SJCRH30 (cell line): Measurements from ENCODE around the gene SEC62. TPM values are rescaled to one million over a fixed set of nuclear protein-coding genes. Genes with fewer than 3 reads are reported as not detected.
"Not testable (repeated sequence)": the region's sequence is repeated elsewhere in the genome, so short reads cannot be mapped to it uniquely, and the experiment has no call there.

Experiments used
- DNase-seq, 2 experiments: peaks; one replicate each; pipeline ENCODE4 v3.0.0-alpha.2; 2015 to 2020
- H3K27ac ChIP-seq: fragments of 250-450 bp; sonication (Bioruptor Pico); 2 replicates; pipeline ENCODE4 v1.5.1; 2020; ENCODE audit warnings: mild to moderate bottlenecking, moderate library complexity
- H3K27me3 ChIP-seq: fragments of 250-450 bp; sonication (Bioruptor Pico); 2 replicates; pipeline ENCODE4 v1.5.1; 2020; ENCODE audit warnings: mild to moderate bottlenecking, moderate library complexity
- H3K36me3 ChIP-seq: fragments of 250-450 bp; sonication (Bioruptor Pico); 2 replicates; pipeline ENCODE4 v1.5.1; 2020; ENCODE audit warnings: mild to moderate bottlenecking, moderate library complexity
- H3K4me1 ChIP-seq: fragments of 250-450 bp; sonication (Bioruptor Pico); 2 replicates; pipeline ENCODE4 v1.5.1; 2020; ENCODE audit warnings: mild to moderate bottlenecking, moderate library complexity
- H3K4me3 ChIP-seq: fragments of 250-450 bp; sonication (Bioruptor Pico); 2 replicates; pipeline ENCODE4 v1.5.1; 2020; ENCODE audit warnings: mild to moderate bottlenecking, moderate library complexity
- H3K9me3 ChIP-seq: fragments of 250-450 bp; sonication (Bioruptor Pico); replicated peaks from 2 replicates; pipeline ENCODE4 v1.5.1; 2020; ENCODE audit warnings: mild to moderate bottlenecking, moderate library complexity
- total RNA-seq: library from RNA; depleted of rRNA; stranded (reverse); fragments of >200 nt; shearing (Covaris generic); gene quantifications from 2 replicates; pipeline ENCODE4 v1.2.3, GENCODE V29; 2014

The SEC62 gene
- total RNA-seq, 1 experiment from 2014 or later, result 45.1 TPM

DNA sequence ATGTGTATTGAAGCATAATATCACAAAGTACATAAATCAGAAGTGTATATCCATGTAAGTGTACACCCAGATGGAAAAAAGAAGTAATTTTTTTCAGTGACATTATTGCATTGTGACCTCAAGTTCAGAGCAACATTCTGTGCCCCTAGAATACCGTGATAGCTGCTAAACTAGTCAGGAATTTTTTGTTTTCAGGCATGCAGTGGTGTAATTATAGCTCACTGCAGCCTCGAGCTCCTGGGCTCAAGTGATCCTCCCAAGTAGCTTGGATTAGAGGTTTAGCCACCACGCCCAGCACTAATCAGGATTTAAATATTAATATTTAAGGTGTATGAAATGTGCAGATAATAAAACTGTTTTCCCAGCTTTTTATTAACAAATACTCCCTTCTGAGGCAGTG lies 25.5 kb downstream of the SEC62 start:
- no peak for DNase-seq
- Histone ChIP-seq H3K9me3 (no peaks in the 10 kb centered on the region), H3K36me3 (peaks cover 50% of the 10 kb centered on the region), H3K4me1 (no peaks in the 10 kb centered on the region), H3K27ac (no peak overlapping the region), H3K27me3 (no peaks in the 10 kb centered on the region), H3K4me3 (no peak overlapping the region)

DNA sequence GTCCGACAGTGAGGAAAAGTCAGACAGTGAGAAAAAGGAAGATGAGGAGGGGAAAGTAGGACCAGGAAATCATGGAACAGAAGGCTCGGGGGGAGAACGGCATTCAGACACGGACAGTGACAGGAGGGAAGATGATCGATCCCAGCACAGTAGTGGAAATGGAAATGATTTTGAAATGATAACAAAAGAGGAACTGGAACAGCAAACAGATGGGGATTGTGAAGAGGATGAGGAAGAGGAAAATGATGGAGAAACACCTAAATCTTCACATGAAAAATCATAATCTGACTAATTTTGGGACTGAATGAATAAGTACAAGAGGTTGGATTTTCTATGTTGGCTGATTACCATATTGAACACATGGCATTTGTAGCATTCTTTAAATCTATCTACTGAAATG lies 26.2 kb downstream of the SEC62 start:
- Histone ChIP-seq H3K36me3 (peaks cover 44% of the 10 kb centered on the region), H3K4me1 (no peaks in the 10 kb centered on the region), H3K27ac (no peak overlapping the region)

GRCh38 chr3:169993761-169994160 lies 27.2 kb downstream of the SEC62 start:
- Histone ChIP-seq H3K4me1 (no peaks in the 10 kb centered on the region), H3K27ac (no peak overlapping the region), H3K4me3 (no peak overlapping the region), H3K27me3 (no peaks in the 10 kb centered on the region), H3K36me3 (peaks cover 37% of the 10 kb centered on the region), H3K9me3 (no peaks in the 10 kb centered on the region)
- no peak for DNase-seq

More for the DNA sequence above, 26.2 kb downstream of the SEC62 start:
- Histone ChIP-seq H3K27me3 (no peaks in the 10 kb centered on the region), H3K4me3 (no peak overlapping the region), H3K9me3 (no peaks in the 10 kb centered on the region)
- DNase-seq, result no peak

GRCh38 chr3:169996063-169996462 lies 29.5 kb downstream of the SEC62 start:
- Histone ChIP-seq H3K27ac (no peak overlapping the region), H3K27me3 (no peaks in the 10 kb centered on the region), H3K4me3 (no peak overlapping the region), H3K4me1 (no peaks in the 10 kb centered on the region), H3K36me3 (peaks cover 23% of the 10 kb centered on the region), H3K9me3 (no peaks in the 10 kb centered on the region)
- DNase-seq, result no peak

- Histone ChIP-seq H3K27ac (no peak overlapping the region), H3K4me3 (no peak overlapping the region), H3K4me1 (no peaks in the 10 kb centered on the region), H3K9me3 (no peaks in the 10 kb centered on the region), H3K27me3 (no peaks in the 10 kb centered on the region), H3K36me3 (peaks cover 10% of the 10 kb centered on the region)
- DNase-seq, result no peak
Observed at GRCh38 chr3:169998668-169999131, 32.1 kb downstream of the SEC62 start.

- no peak overlapping the region for H3K27ac ChIP-seq
- no peak overlapping the region for H3K4me3 ChIP-seq
- no peaks in the 10 kb centered on the region for H3K4me1 ChIP-seq
- no peaks in the 10 kb centered on the region for H3K27me3 ChIP-seq
- peaks cover 5% of the 10 kb centered on the region; the same call in 1 of the 2 replicates for H3K36me3 ChIP-seq
- DNase-seq, result no peak
- H3K9me3 ChIP-seq, result no peaks in the 10 kb centered on the region
Observed at GRCh38 chr3:169999433-169999832, 32.8 kb downstream of the SEC62 start.

GRCh38 chr3:170000051-170000450 lies 33.4 kb downstream of the SEC62 start:
- Histone ChIP-seq H3K27ac (no peak overlapping the region), H3K4me1 (no peaks in the 10 kb centered on the region), H3K27me3 (no peaks in the 10 kb centered on the region), H3K9me3 (no peaks in the 10 kb centered on the region), H3K4me3 (no peak overlapping the region), H3K36me3 (peaks cover 5% of the 10 kb centered on the region; the same call in 1 of the 2 replicates)
- DNase-seq, result no peak

DNA sequence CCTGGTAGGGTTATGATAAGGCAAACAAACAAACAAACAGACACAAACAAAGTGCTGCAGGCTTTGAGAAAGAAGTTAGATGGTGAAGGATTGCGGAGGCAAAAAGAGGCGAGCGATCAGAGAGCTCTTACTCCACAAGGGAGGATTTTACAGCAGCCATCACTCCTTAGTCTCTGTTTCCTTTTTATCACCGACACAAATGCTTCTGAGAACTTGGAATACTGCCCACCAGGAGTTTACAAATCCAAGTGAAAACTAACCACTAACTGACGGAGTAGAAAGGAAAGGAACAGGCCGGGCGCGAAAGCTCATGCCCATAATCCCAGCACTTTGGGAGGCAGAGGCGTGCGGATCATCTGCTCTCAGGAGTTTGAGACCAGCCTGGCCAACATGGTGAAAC lies 35.6 kb downstream of the SEC62 start:
- H3K27ac ChIP-seq, result no peak overlapping the region
- no peaks in the 10 kb centered on the region for H3K27me3 ChIP-seq
- no peak overlapping the region for H3K4me3 ChIP-seq
- H3K36me3 ChIP-seq, result 0 out of 2 replicates have a peak, but pooled peaks cover 3% of the 10 kb centered on the region
- no peak for DNase-seq
- H3K4me1 ChIP-seq, result no peaks in the 10 kb centered on the region
- H3K9me3 ChIP-seq, result no peaks in the 10 kb centered on the region

GRCh38 chr3:170002879-170003278 lies 36.3 kb downstream of the SEC62 start:
- Histone ChIP-seq H3K9me3 (no peaks in the 10 kb centered on the region), H3K4me1 (no peaks in the 10 kb centered on the region), H3K27ac (no peak overlapping the region), H3K4me3 (no peak overlapping the region), H3K27me3 (no peaks in the 10 kb centered on the region), H3K36me3 (0 out of 2 replicates have a peak, but pooled peaks cover 3% of the 10 kb centered on the region)
- no peak for DNase-seq

DNA sequence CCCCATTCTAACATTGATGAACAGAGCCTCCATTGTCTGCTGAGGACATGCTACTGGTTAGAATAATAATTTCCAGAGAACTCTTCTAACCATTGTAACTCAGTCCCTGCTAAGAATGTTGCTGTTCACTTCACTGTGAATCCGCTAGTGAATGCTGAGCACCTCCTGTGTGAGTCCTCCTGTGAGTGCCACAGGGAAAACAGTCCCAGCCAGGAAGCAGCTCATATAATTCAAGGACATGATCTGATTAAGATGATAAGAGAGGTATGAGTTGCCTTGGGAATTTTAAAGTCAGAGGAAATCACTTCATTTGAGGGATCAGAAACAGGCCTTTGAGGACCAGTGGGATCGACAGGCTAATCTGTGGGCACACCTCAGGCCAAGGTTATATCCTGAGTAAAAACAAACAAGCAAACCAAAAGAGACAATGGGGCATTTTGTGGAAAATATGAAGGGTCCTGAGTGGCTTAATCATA lies 37.3 kb downstream of the SEC62 start:
- no peak for DNase-seq
- H3K4me3 ChIP-seq, result no peak overlapping the region
- no peaks in the 10 kb centered on the region for H3K9me3 ChIP-seq
- H3K27me3 ChIP-seq, result no peaks in the 10 kb centered on the region
- no peak overlapping the region for H3K27ac ChIP-seq
- H3K4me1 ChIP-seq, result no peaks in the 10 kb centered on the region
- H3K36me3 ChIP-seq, result no peaks in the 10 kb centered on the region

DNA sequence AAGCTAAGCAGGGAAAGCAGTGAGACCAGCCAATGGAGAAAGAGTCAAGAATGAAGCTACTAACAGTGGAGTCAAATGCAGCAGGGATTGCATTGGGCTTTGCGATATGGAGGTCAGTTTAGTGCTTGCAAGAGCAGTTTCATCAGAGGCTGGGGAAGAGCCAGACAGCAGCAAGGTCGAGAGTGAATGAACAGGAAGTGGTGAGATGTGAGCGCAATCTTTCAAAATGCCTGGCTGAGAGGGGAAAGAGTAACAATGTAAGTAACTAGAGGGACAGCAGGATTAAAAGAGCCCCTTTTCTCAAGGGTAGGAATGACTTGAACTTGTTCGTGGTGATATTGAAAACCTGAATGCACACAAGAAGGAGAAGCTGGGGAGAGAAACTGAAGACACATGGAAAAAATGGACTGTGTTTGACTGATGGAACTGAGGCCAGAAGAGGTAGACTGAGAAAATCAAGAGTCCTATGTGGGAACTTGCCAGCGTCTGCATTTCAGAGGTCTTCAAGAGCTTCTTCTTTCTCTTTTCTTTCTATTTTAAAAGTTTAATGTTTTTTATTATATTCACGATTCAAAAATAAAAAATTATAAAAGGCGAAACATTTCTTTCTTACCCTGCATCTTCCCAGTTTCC lies 40.5 kb downstream of the SEC62 start:
- Histone ChIP-seq H3K27me3 (no peaks in the 10 kb centered on the region), H3K4me1 (no peaks in the 10 kb centered on the region), H3K9me3 (no peaks in the 10 kb centered on the region), H3K27ac (no peak overlapping the region), H3K4me3 (no peak overlapping the region), H3K36me3 (no peaks in the 10 kb centered on the region)
- no peak for DNase-seq

DNA sequence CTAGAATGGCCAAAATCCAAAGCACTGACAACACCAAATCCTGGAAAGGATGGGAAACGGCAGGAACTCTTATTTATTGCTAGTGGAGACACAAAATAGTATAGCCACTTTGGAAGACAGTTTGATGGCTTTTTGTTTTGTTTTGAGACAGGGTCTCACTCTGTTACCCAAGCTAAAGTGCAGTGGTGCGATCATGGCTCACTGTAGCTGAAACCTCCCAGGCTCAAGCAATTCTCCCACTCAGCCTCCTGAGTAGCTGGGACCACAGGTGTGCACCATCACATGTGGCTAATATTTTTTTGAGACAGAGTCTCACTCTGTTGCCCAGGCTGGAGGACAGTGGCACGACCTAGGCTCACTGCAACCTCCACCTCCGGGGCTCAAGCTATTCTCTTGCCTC lies 43.9 kb downstream of the SEC62 start:
- Histone ChIP-seq H3K4me1 (no peaks in the 10 kb centered on the region), H3K36me3 (no peaks in the 10 kb centered on the region), H3K27me3 (no peaks in the 10 kb centered on the region), H3K4me3 (no peak overlapping the region), H3K9me3 (no peaks in the 10 kb centered on the region), H3K27ac (no peak overlapping the region)
- no peak for DNase-seq

DNA sequence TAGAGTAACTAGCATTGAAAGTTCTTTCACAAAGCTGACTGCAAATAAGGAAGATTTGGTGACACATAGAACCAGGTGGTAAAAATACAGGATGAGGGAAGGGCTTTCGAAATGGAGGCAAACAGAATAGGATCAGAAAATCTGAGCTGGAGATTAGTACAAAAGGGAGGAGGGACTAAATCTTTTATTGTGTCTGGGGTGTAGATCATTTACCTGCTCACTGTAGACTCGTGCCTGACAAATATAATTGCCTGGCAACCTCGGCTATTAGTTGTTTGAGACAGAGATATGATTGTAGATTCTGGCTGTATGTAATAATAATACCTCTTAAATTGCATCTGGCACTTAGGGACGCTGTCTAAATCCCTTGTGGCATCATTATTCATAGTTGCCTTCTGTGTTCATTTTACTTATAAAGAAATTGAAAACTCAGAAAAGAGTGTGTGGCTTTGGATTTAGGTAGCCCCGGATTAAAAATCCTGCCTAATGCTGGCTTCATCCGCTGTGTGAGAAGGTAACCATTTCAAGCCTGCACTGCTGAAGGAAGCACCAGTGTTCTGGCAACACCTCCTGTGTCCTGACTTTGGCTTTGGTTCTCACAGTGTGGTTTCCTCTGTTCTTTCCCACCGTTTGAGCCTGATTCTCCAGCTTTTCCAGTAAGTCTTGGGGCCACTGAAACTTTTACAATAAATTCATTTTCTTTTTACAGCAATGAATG lies 46.2 kb downstream of the SEC62 start:
- Histone ChIP-seq H3K9me3 (no peaks in the 10 kb centered on the region), H3K4me3 (no peak overlapping the region), H3K27ac (no peak overlapping the region), H3K4me1 (no peaks in the 10 kb centered on the region), H3K27me3 (no peaks in the 10 kb centered on the region), H3K36me3 (no peaks in the 10 kb centered on the region)
- DNase-seq, result no peak

- no peak for DNase-seq
- Histone ChIP-seq H3K27me3 (no peaks in the 10 kb centered on the region), H3K9me3 (no peaks in the 10 kb centered on the region), H3K36me3 (no peaks in the 10 kb centered on the region), H3K4me1 (no peaks in the 10 kb centered on the region), H3K4me3 (no peak overlapping the region), H3K27ac (no peak overlapping the region)
Observed at GRCh38 chr3:170016057-170016456, 49.5 kb downstream of the SEC62 start.

DNA sequence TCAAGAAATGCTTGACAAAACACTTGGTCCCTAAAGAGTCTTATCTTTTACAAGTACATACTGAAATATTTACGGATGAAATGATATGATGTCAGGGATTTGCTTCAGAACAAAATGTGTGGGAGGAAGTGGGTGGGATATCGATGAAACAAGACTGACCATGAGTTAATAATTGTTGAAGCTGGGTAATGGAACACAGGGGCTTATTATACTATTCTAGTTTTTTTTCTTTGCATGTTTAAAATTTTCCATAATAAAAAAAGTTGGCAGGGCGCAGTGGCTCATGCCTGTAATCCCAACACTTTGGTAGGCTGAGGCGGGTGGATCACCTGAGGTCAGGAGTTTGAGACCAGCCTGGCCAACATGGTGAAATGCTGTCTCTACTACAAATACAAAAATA lies 52.7 kb downstream of the SEC62 start:
- not testable (repeated sequence) for H3K36me3 ChIP-seq, H3K4me3 ChIP-seq

More for the DNA sequence above, 52.7 kb downstream of the SEC62 start:
- H3K9me3 ChIP-seq, H3K4me1 ChIP-seq, DNase-seq, H3K27ac ChIP-seq, H3K27me3 ChIP-seq: not testable (repeated sequence)
